KMS-11 (cell line): ENCODE measurements around the gene MPV17L2.
A peak's percentile ranks its signal among the peaks of the same experiment; 100 is the strongest.

Experiments used
- H2AFZ ChIP-seq: fragments of 200-600 bp; sonication (generic); 2 replicates; pipeline ENCODE4 v1.6.1; 2016; ENCODE audit warnings: antibody characterized with exemption, mixed run types, low read depth
- H3K27ac ChIP-seq: fragments of 200-600 bp; sonication (generic); 2 replicates; pipeline ENCODE4 v1.6.1; 2016; ENCODE audit warnings: mild to moderate bottlenecking, mixed run types
- H3K27me3 ChIP-seq: fragments of 200-600 bp; sonication (generic); 2 replicates; pipeline ENCODE4 v1.6.1; 2017; ENCODE audit warnings: mild to moderate bottlenecking, low read depth, mixed run types, moderate library complexity; ENCODE audit not compliant: insufficient read depth
- H3K36me3 ChIP-seq: fragments of 200-600 bp; sonication (generic); 2 replicates; pipeline ENCODE4 v1.6.1; 2017; ENCODE audit warnings: mild to moderate bottlenecking, mixed run types; ENCODE audit not compliant: insufficient read depth
- H3K4me1 ChIP-seq: fragments of 200-600 bp; sonication (generic); 2 replicates; pipeline ENCODE4 v1.6.1; 2016; ENCODE audit warnings: mild to moderate bottlenecking, low read depth, mixed run types; ENCODE audit not compliant: poor library complexity, severe bottlenecking
- H3K4me2 ChIP-seq: fragments of 200-600 bp; sonication (generic); 2 replicates; pipeline ENCODE4 v1.7.0; 2016; ENCODE audit warnings: mild to moderate bottlenecking, mixed run types
- H3K4me3 ChIP-seq: fragments of 200-600 bp; sonication (generic); IDR thresholded peaks from 2 replicates; pipeline ENCODE4 v1.6.1; 2017; ENCODE audit warnings: low read depth, low read length, mixed read lengths; ENCODE audit not compliant: insufficient read depth
- H3K79me2 ChIP-seq: fragments of 200-600 bp; sonication (generic); 2 replicates; pipeline ENCODE4 v1.6.1; 2016; ENCODE audit warnings: low read depth, mixed run types; ENCODE audit not compliant: insufficient read depth
- H3K9ac ChIP-seq: fragments of 200-600 bp; sonication (generic); 2 replicates; pipeline ENCODE4 v1.6.1; 2016; ENCODE audit warnings: mild to moderate bottlenecking, mixed run types
- H4K20me1 ChIP-seq: fragments of 200-600 bp; sonication (generic); 2 replicates; pipeline ENCODE4 v1.6.1; 2016; ENCODE audit warnings: mild to moderate bottlenecking, mixed run types; ENCODE audit not compliant: insufficient read depth
- TF ChIP-seq, protein P1 (sequence below): fragments of 200-600 bp; sonication (generic); conservative IDR thresholded peaks from 2 replicates; pipeline ENCODE4 v1.6.1; 2017; ENCODE audit warnings: low read depth, mild to moderate bottlenecking, antibody characterized with exemption, low read length, moderate library complexity, mixed read lengths

MPV17L2 gene

DNA sequence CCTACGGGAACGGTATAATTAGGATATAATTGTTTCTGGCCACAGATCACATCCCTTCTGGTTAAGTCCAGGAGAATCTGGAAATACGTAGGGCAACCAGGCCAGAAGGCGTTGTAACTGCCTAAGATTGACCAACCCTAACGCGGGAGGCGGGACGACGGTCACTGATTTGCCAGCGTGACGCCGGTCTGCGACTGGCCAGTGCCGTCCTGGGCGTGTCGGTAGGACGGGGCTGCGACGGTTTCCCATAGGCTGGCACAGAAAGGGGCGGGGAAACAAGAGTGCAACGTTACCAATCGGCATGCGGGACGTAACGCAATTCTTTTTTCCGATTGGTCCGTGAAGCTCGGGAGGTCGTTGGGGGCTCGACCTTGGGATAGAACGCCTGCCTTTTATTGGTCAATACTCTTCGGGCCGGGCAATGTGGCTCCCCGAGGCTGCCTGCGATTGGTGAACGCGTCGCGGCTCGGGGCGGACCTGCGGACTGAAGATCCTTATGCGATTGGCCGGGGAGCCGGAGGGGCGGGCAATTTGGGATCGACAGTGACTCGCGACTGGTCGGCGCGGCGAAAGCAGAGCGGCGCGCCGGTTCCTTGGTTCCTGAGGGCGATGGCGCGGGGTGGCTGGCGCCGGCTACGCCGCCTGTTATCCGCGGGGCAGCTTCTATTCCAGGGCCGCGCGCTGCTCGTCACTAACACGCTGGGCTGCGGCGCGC, at the start of gene MPV17L2:
Gene MPV17L2, plus strand, starts transcription at position 546 of the 715 bp plus-strand sequence. Its CDS starts 64 bp downstream, at position 610.
- Histone ChIP-seq H3K4me1 (peaks cover 12% of the 10 kb centered on the region), H3K79me2 (no peaks in the 10 kb centered on the region; the same call in 1 of the 2 replicates), H3K9ac (peak within 1 kb of the TSS; percentile 59; the same call in 1 of the 2 replicates), H3K4me2 (peak within 1 kb of the TSS; percentile 95), H3K27ac (peak within 1 kb of the TSS; percentile 47), H3K4me3 (no peak within 1 kb of the TSS), H2AFZ (peak within 1 kb of the TSS; percentile 75), H3K36me3 (no peaks in the 10 kb centered on the region), H4K20me1 (no peaks in the 10 kb centered on the region), H3K27me3 (no peaks in the 10 kb centered on the region)
- TF ChIP-seq, protein P1, sequence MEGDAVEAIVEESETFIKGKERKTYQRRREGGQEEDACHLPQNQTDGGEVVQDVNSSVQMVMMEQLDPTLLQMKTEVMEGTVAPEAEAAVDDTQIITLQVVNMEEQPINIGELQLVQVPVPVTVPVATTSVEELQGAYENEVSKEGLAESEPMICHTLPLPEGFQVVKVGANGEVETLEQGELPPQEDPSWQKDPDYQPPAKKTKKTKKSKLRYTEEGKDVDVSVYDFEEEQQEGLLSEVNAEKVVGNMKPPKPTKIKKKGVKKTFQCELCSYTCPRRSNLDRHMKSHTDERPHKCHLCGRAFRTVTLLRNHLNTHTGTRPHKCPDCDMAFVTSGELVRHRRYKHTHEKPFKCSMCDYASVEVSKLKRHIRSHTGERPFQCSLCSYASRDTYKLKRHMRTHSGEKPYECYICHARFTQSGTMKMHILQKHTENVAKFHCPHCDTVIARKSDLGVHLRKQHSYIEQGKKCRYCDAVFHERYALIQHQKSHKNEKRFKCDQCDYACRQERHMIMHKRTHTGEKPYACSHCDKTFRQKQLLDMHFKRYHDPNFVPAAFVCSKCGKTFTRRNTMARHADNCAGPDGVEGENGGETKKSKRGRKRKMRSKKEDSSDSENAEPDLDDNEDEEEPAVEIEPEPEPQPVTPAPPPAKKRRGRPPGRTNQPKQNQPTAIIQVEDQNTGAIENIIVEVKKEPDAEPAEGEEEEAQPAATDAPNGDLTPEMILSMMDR, result no peak

DNA sequence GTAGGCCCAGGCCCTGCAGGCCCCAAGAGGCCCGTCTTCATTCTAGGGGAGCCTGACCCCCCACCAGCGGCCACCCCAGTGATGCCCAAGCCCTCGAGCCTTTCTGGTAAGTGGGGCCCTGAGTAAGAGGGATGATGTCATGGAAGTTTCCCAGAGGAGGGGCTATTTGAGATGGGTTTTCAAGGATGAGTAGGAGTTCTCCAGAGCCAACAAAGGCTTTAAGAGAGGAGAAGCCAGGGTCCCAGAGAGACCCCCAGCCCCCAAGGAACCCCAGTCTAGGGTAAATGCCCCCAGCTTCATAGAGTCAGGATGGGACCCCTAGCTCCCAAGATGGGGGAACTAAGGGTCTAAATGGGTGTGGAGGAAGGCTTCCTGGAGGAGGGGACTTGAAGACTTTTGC, 49.1 kb upstream of the MPV17L2 start:
- no peaks in the 10 kb centered on the region for H4K20me1 ChIP-seq

DNA sequence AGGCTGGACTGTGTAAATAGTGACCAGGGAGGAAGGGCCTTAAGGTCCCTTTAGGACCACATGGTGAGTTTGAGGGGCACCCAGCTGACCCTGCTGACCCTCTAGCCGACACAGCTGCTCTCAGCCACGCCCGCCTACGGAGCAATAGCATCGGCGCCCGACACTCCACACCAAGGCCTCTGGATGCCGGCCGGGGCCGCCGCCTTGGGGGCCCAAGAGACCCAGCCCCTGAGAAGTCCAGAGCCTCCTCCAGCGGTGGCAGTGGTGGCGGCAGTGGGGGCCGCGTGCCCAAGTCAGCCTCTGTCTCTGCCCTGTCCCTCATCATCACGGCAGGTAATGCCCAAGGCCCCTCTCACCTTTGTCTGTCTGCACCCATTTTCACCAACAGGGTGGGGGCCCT, 48.7 kb upstream of the MPV17L2 start:
- H3K9ac ChIP-seq, result no peak overlapping the region
- no peaks in the 10 kb centered on the region for H3K36me3 ChIP-seq
- H3K27ac ChIP-seq, result no peak overlapping the region
- H4K20me1 ChIP-seq, result no peaks in the 10 kb centered on the region
- no peaks in the 10 kb centered on the region for H3K79me2 ChIP-seq
- H3K4me2 ChIP-seq, result no peak overlapping the region
- no peak overlapping the region for H2AFZ ChIP-seq
- no peaks in the 10 kb centered on the region for H3K4me1 ChIP-seq
- TF ChIP-seq, protein P1, result no peak
- no peaks in the 10 kb centered on the region for H3K27me3 ChIP-seq
- H3K4me3 ChIP-seq, result no peak overlapping the region

More for the DNA sequence above, 49.1 kb upstream of the MPV17L2 start:
- Histone ChIP-seq H3K9ac (no peak overlapping the region), H3K27me3 (no peaks in the 10 kb centered on the region), H3K4me2 (no peak overlapping the region), H2AFZ (no peak overlapping the region), H3K27ac (no peak overlapping the region), H3K36me3 (no peaks in the 10 kb centered on the region), H3K4me3 (no peak overlapping the region), H3K79me2 (no peaks in the 10 kb centered on the region), H3K4me1 (no peaks in the 10 kb centered on the region)
- TF ChIP-seq, protein P1, result no peak

DNA sequence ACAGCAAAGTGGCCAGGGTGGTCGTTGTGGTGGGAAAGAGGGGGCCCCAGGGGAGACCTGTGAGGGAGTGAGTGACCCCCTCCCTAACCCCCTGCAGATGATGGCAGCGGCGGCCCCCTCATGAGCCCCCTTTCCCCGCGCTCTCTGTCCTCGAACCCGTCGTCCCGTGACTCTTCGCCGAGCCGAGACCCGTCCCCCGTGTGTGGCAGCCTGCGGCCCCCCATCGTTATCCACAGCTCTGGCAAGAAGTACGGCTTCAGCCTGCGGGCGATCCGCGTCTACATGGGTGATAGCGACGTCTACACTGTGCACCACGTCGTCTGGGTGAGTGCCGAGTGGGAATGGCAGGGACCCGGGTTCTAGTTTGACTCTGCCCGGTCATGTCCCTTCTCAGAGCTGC, 48.1 kb upstream of the MPV17L2 start:
- Histone ChIP-seq H3K27ac (no peak overlapping the region), H3K36me3 (no peaks in the 10 kb centered on the region), H3K79me2 (no peaks in the 10 kb centered on the region), H3K4me1 (no peaks in the 10 kb centered on the region), H3K9ac (no peak overlapping the region), H3K27me3 (no peaks in the 10 kb centered on the region), H3K4me2 (no peak overlapping the region), H2AFZ (no peak overlapping the region), H4K20me1 (no peaks in the 10 kb centered on the region), H3K4me3 (no peak overlapping the region)
- TF ChIP-seq, protein P1, result no peak
